ENCODE results near the gene ZCCHC24.

Gene ZCCHC24

DNA sequence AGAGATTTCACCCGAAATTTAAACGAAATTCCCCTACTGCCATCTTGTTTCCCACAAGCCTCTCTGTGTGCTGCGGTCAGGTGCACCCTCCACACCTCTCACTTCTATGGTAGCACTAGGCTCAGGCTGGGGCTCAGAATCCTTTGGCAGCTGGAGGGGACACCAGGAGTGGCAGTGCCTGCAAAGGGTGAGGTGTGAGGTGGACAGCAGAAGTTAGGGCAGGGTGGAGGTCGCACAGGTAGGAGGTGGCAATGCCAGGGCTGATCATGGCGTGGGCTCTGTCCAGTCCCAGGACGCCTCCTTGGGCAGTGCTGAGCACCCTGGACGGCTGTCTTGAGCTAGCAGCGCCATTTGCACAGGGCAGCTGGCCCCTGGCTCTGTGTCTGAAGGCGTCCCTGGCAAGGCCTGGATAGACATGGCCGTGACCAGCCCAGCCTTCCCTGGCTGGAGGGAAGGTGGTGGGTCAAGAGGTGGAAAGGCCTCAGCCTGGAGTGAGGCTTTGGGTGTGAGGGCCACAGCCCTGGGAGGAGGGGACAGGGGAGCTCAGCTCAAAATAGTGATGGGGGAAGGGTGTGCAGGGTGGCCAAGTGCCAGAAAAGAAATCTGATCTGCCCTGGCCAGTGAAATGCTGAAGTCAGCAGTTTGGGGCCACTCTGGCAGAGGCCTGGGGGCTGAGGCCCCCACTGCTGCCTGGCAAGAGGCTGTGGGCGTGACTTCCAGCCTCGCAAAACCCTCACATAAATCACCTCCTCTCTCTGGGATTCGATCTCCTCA lies 40.0 kb downstream of the ZCCHC24 start:
- peak; percentile 25 for DNase-seq (ENCODE audit: low read depth)
- TF ChIP-seq, protein P1, sequence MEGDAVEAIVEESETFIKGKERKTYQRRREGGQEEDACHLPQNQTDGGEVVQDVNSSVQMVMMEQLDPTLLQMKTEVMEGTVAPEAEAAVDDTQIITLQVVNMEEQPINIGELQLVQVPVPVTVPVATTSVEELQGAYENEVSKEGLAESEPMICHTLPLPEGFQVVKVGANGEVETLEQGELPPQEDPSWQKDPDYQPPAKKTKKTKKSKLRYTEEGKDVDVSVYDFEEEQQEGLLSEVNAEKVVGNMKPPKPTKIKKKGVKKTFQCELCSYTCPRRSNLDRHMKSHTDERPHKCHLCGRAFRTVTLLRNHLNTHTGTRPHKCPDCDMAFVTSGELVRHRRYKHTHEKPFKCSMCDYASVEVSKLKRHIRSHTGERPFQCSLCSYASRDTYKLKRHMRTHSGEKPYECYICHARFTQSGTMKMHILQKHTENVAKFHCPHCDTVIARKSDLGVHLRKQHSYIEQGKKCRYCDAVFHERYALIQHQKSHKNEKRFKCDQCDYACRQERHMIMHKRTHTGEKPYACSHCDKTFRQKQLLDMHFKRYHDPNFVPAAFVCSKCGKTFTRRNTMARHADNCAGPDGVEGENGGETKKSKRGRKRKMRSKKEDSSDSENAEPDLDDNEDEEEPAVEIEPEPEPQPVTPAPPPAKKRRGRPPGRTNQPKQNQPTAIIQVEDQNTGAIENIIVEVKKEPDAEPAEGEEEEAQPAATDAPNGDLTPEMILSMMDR (conservative IDR thresholded peaks at IDR 0.05; ENCODE audit: control insufficient read depth, insufficient read depth, low read depth, low read length): no peak
- H3K4me3 ChIP-seq (ENCODE audit: control insufficient read depth, low read depth, low read length): no peak overlapping the region

DNA sequence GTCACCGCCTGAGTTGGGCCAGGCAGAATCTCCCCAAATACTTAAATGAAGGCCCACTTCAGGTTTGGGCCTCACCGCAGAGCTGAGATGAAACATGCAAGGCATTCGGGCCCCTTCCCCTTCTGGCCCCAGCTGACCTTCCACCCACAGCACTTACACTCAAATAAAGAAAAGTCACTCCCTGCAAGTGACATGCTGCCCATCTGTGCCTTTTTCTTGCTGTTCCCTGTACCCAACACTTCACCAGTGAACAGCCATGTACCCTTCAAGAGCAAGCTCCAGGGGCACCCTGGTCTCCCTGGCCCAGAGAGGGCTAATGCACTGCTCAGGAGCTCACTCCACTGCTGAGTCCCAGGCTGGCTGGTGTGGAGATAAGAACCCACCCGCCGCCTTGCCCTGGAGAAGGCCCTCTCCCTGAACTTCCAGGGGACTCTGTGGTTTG lies 40.7 kb downstream of the ZCCHC24 start:
- no peak for DNase-seq (ENCODE audit: low read depth)
- TF ChIP-seq, protein P1 (conservative IDR thresholded peaks at IDR 0.05; ENCODE audit: control insufficient read depth, insufficient read depth, low read depth, low read length): no peak
- H3K4me3 ChIP-seq (ENCODE audit: control insufficient read depth, low read depth, low read length): no peak overlapping the region

DNA sequence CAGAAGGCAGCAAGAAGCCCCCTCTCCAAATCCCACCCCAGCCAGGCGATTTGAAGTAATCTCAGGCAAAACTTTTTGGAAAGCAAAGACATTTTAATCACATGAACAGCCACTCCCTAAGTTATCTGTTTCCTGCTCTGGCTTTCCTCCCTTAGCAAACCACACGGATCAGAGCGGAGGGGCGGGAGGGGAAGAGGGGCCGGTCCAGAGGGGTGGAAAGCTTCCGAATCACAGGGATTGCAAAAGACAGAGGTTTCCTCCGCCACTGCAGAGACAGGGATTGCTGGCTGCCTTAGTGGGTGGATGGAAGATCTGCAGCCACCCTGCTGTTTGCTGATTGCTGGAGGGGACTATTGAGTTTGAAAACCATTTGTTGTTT lies 41.2 kb downstream of the ZCCHC24 start:
- TF ChIP-seq, protein P1 (conservative IDR thresholded peaks at IDR 0.05; ENCODE audit: control insufficient read depth, insufficient read depth, low read depth, low read length): no peak
- peak; percentile 90 for DNase-seq (ENCODE audit: low read depth)
- no peak overlapping the region for H3K4me3 ChIP-seq (ENCODE audit: control insufficient read depth, low read depth, low read length)

DNA sequence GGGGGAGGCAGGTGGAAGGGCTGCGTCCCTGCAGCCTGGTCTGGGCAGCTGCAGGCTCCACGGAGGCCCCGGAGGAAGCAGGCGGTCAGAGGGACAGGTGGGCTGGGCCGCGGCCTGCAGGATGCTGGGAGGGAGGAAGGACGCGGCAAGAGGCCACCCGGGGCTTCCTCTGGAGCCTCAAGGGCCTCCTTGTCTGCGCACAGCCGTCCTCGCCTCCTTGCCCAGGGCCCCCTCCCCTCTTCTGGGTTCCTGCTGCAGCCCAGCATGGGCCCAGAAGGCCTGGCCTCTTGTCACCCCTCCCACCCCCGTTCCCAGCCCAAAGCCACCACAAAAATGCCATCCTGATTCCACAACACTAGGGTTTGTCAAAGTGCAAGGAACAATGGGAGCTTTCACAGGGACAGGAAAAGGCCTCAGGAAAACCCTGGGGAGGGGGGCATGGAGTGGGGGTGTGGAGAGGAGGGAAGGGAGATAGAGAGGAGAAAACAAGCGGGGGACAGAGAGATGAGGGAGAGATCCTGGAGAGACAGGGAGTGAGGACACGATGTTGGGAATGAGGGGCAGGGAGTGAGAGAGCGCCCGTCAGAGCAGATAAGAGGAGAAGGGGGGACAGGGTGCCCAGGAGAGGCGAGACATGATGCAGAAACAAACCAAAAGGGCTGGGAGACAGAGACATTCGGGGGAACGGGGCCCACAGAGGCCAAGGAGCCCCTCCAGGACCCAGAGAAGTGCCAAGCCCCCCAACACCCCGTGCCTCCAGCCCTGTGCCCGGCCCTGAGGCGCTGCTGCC lies 41.8 kb downstream of the ZCCHC24 start:
- TF ChIP-seq, protein P1 (conservative IDR thresholded peaks at IDR 0.05; ENCODE audit: control insufficient read depth, insufficient read depth, low read depth, low read length): no peak
- no peak overlapping the region for H3K4me3 ChIP-seq (ENCODE audit: control insufficient read depth, low read depth, low read length)
- DNase-seq (ENCODE audit: low read depth): no peak

DNA sequence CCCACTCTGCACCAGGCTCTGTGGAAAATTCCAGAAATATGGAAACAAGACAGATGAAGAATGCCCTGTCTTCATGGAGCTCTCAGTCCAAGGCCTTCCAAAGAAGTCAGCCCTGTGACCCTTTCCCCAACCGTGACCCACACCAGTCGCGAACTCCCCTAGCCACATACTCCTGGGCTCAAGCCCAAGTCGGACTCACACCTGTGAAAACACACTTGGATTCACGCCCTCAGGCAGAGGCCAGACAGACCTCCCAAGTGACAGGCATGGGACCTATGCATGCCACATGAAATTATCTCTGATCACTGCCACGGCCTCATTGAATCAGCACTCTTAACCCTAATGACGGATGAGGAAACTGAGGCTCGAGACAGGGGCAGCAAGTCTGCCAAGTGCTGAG lies 42.5 kb downstream of the ZCCHC24 start:
- DNase-seq (ENCODE audit: low read depth): no peak
- H3K4me3 ChIP-seq (ENCODE audit: control insufficient read depth, low read depth, low read length): no peak overlapping the region
- TF ChIP-seq, protein P1 (conservative IDR thresholded peaks at IDR 0.05; ENCODE audit: control insufficient read depth, insufficient read depth, low read depth, low read length): no peak

DNA sequence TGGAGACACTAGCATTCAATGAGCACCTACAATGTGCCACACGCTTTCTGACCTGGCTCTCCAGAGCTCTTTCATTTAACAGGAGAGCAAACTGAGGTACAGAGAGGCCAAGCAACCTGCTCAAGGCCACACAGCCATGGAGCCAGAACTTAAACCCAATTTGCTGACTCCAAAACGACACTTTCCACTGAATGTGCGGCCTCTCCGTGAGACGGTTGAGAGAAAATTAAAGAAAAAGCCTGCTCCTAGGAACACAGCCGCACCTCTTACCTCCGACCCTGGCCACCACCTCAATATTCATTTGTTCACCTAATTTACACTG lies 42.8 kb downstream of the ZCCHC24 start:
- TF ChIP-seq, protein P1 (conservative IDR thresholded peaks at IDR 0.05; ENCODE audit: control insufficient read depth, insufficient read depth, low read depth, low read length): no peak
- DNase-seq (ENCODE audit: low read depth): no peak
- H3K4me3 ChIP-seq (ENCODE audit: control insufficient read depth, low read depth, low read length): no peak overlapping the region
